C4-2B (cell line): ENCODE data around the gene VSIR.

Source experiments
- ZFX ChIP-seq: fragments of 450-650 bp; IDR thresholded peaks from 2 replicates; pipeline ENCODE4 v1.6.1; 2017
- TF ChIP-seq, protein P1 (sequence below): fragments of 450-650 bp; conservative IDR thresholded peaks from 2 replicates; pipeline ENCODE4 v1.5.1; 2017; ENCODE audit warnings: mild to moderate bottlenecking

DNA sequence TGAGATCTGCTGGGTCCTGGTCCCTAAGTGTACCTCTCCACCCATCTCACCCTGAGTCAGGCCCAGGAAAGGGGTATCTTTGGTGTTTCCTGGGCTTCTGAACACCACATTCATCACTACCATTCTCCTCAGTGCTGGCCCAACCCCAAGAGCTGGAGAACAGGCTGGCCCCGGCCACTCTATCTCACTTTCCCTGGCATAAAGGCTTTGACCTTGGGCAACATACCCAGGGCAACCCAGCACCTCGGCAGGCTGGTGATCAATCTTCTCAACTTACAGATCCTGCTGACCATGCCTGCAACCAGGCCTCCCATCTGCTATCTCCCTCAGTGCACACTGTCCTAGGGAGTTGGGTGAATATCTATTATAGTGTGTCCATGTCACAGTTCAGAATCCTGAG lies 2.1 kb downstream of the VSIR start:
- TF ChIP-seq, protein P1, sequence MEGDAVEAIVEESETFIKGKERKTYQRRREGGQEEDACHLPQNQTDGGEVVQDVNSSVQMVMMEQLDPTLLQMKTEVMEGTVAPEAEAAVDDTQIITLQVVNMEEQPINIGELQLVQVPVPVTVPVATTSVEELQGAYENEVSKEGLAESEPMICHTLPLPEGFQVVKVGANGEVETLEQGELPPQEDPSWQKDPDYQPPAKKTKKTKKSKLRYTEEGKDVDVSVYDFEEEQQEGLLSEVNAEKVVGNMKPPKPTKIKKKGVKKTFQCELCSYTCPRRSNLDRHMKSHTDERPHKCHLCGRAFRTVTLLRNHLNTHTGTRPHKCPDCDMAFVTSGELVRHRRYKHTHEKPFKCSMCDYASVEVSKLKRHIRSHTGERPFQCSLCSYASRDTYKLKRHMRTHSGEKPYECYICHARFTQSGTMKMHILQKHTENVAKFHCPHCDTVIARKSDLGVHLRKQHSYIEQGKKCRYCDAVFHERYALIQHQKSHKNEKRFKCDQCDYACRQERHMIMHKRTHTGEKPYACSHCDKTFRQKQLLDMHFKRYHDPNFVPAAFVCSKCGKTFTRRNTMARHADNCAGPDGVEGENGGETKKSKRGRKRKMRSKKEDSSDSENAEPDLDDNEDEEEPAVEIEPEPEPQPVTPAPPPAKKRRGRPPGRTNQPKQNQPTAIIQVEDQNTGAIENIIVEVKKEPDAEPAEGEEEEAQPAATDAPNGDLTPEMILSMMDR, result no peak
- TF ChIP-seq ZFX, result no peak
